GM12878 (cell line): ENCODE results near the gene NKD2. TPM values are rescaled to one million over a fixed set of nuclear protein-coding genes. Genes with fewer than 3 reads are reported as not detected.
A peak's percentile ranks its signal among the peaks of the same experiment; 100 is the strongest.

Experiments used
- ATAC-seq: fragments of 200-7000 bp; cut with Tn5 transposase; 3 replicates; pipeline ENCODE4 v1.9.1; 2020; ENCODE audit warnings: mild to moderate bottlenecking, moderate library complexity
- BruUV-seq: library from RNA; stranded (reverse); fragments of 400-500 nt; replicated peaks from 2 replicates; lab custom pipeline; 2021; lab: Mats Ljungman, UMichigan
- CTCF ChIA-PET: fragments of 300-600 bp; sonication (Branson Sonifier 250); formaldehyde crosslinking; extraction: SDS; loops from one replicate; lab custom pipeline; 2021; ENCODE audit warnings: inconsistent platforms; lab: Yijun Ruan, JAX
- POLR2A ChIA-PET: fragments of 350-600 bp; formaldehyde crosslinking; extraction: SDS; loops from one replicate; lab custom pipeline; 2021; ENCODE audit warnings: inconsistent platforms; lab: Charles Lee
- RAD21 ChIA-PET: fragments of 300-600 bp; sonication (Branson Sonifier 250); formaldehyde crosslinking; loops from one replicate; lab custom pipeline; 2023; ENCODE audit warnings: antibody characterized with exemption; ENCODE audit not compliant: unreplicated experiment; lab: Charles Lee
- SMC1A ChIA-PET: fragments of 300-600 bp; sonication (Branson Sonifier 250); formaldehyde crosslinking; loops from one replicate; lab custom pipeline; 2023; ENCODE audit not compliant: unreplicated experiment, uncharacterized antibody; lab: Charles Lee
- DNase-seq: peaks from one replicate; pipeline ENCODE4 v3.0.0-alpha.2; 2011; ENCODE audit warnings: low read depth, low spot score
- FAIRE-seq: peaks from 3 replicates; lab custom pipeline; 2011; peaks lifted over from hg19 to GRCh38; lab: Jason Lieb, UNC
- H2AFZ ChIP-seq: 2 replicates; pipeline ENCODE4 v1.6.0; 2011; ENCODE audit warnings: low read depth, low read length, control low read depth; ENCODE audit not compliant: control insufficient read depth
- H3K27ac ChIP-seq: 2 replicates; pipeline ENCODE4 v1.5.1; 2011; ENCODE audit warnings: control low read depth; ENCODE audit not compliant: control insufficient read depth, insufficient read depth
- H3K27me3 ChIP-seq, 2 experiments: replicated peaks in 1 of 2; 2 replicates each; pipeline versions ENCODE4 v1.6.0 to v1.6.1; 2011; ENCODE audit warnings: low read length in 1 of 2; ENCODE audit not compliant: control insufficient read depth in 2 of 2, insufficient read depth in 2 of 2
- H3K36me3 ChIP-seq, 2 experiments: 2 replicates each; pipeline ENCODE4 v1.5.1; 2011; ENCODE audit warnings: low read length in 1 of 2; ENCODE audit not compliant: control insufficient read depth in 2 of 2, insufficient read depth in 2 of 2
- H3K4me1 ChIP-seq: 2 replicates; pipeline ENCODE4 v1.6.1; 2011; ENCODE audit warnings: mild to moderate bottlenecking, low read length, moderate library complexity, mixed read lengths; ENCODE audit not compliant: control insufficient read depth, insufficient read depth
- H3K4me2 ChIP-seq: 2 replicates; pipeline ENCODE4 v1.6.0; 2011; ENCODE audit warnings: control low read depth; ENCODE audit not compliant: control insufficient read depth, insufficient read depth
- H3K4me3 ChIP-seq: fragments of 200-600 bp; sonication (generic); 2 replicates; pipeline ENCODE4 v1.5.1; 2016
- H3K79me2 ChIP-seq: 2 replicates; pipeline ENCODE4 v1.6.0; 2011; ENCODE audit warnings: low read length; ENCODE audit not compliant: control insufficient read depth, insufficient read depth
- H3K9ac ChIP-seq: 2 replicates; pipeline ENCODE4 v1.8.0; 2011; ENCODE audit warnings: low read length, control low read depth, mixed read lengths; ENCODE audit not compliant: control insufficient read depth, insufficient read depth
- H3K9me3 ChIP-seq: replicated peaks from 3 replicates; pipeline ENCODE4 v1.5.1; 2011; ENCODE audit warnings: mild to moderate bottlenecking, low read length; ENCODE audit not compliant: control insufficient read depth, insufficient read depth
- H4K20me1 ChIP-seq: 2 replicates; pipeline ENCODE4 v1.6.0; 2011; ENCODE audit not compliant: control insufficient read depth, insufficient read depth
- BCL3 ChIP-seq: IDR thresholded peaks from 2 replicates; pipeline ENCODE4 v1.6.1; 2011; ENCODE audit warnings: borderline replicate concordance, low read depth, mild to moderate bottlenecking, moderate library complexity, low read length; ENCODE audit not compliant: insufficient read depth, poor library complexity, severe bottlenecking
- BRCA1 ChIP-seq: IDR thresholded peaks from 2 replicates; pipeline ENCODE4 v1.6.1; 2011; ENCODE audit warnings: low read depth, low read length, improper control_type of control experiment
- FOXM1 ChIP-seq: IDR thresholded peaks from 2 replicates; pipeline ENCODE4 v1.6.1; 2012; ENCODE audit warnings: low read depth, mild to moderate bottlenecking, inconsistent platforms, low read length, moderate library complexity
- WGBS: methylation state at CpG from one replicate; pipeline ENCODE4 v1.1.6; 2016; ENCODE audit warnings: low lambda C conversion rate; ENCODE audit not compliant: insufficient replicate concordance, insufficient coverage; ENCODE audit errors: missing lambda C conversion rate; 5-methylcytosine and 5-hydroxymethylcytosine counted together
- in situ Hi-C: fragments of 300-500 bp; cut with MboI; formaldehyde crosslinking; loops from 9 replicates; pipeline ENCODE4 v1.14.3; 2018; ENCODE audit warnings: mixed read lengths
- intact Hi-C: fragments of 100-400 bp; cut with micrococcal nuclease; formaldehyde crosslinking; loops from one replicate; pipeline ENCODE4 v1.14.2; 2022; ENCODE audit not compliant: unreplicated experiment
- polyA plus RNA-seq, 11 experiments: library from polyadenylated mRNA; depleted of rRNA in 4 of 11; unstranded in 6 of 11; stranded (reverse) in 5 of 11; fragments of >200 nt; fragmentation: Nextera tagmentation in 4 of 11; fragmentation: Illumina TruSeq in 1 of 11; extraction: Ambion mirVana in 4 of 11; extraction: Trizol in 1 of 11; gene quantifications; 1 replicate in 1 of 11; 2 replicates in 10 of 11; pipeline versions ENCODE4 v1.2.1 to v1.2.3, GENCODE V29; 2011 to 2016; ENCODE audit warnings: inconsistent platforms in 2 of 11, missing spikeins in 2 of 11, low read depth in 1 of 11
- total RNA-seq, 4 experiments: library from RNA; depleted of rRNA in 3 of 4; stranded (reverse); fragments of >200 nt in 3 of 4; fragmentation: Illumina TruSeq in 1 of 4; extraction: Trizol in 1 of 4; gene quantifications; 2 replicates each; pipeline versions ENCODE4 v1.2.1 to v1.2.3, GENCODE V29; 2013 to 2021

The NKD2 gene
- total and polyA plus RNA-seq, 10 of the 15 experiments (the other 5 are each of a cell fraction or from before 2014, with no cell fraction given): 0.20 to 0.83 (median 0.26) TPM; not detected in 7

DNA sequence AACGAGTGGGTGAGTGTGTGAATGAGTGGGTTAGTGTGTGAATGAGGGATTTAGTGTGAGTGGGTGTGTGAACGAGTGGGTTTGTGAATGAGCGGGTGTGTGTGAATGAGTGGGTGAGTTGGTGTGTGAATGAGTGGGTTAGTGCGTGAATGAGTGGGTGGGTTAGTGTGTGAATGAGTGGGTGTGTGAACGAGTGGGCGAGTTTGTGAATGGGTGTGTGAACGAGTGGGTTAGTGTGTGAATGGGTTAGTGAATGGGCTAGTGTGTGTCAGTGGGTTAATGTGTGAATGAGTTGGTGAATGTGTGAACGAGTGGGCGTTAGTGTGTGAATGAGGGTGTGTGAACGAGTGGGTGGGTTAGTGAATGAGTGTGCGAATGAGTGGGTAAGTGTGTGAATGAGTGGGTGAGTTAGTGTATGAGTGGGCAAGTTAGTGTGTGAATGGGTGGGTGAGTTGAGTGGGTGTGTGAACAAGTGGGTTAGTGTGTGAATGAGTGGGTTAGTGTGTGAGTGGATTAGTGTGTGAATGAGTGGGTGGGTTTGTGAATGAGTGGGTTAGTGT is 39.6 kb downstream of the NKD2 start:
- no peaks in the 10 kb centered on the region for H3K27me3 ChIP-seq
- WGBS: 65% methylated on average over 11 of the region's 11 CpGs
- in situ Hi-C loops (no loop called here), intact Hi-C loops (no loop called here)
- ATAC-seq: no peak
- H3K9ac ChIP-seq: no peak overlapping the region
- no peaks in the 10 kb centered on the region for H3K79me2 ChIP-seq
- SMC1A ChIA-PET: no interaction called here
- no peak for DNase-seq
- TF ChIP-seq BCL3 (peak; percentile 46), BRCA1 (no peak)
- H3K9me3 ChIP-seq: no peaks in the 10 kb centered on the region; the same call in 2 of the 3 replicates
- CTCF ChIA-PET: no interaction called here
- H3K4me2 ChIP-seq: no peak overlapping the region
- no peaks in the 10 kb centered on the region for H3K4me1 ChIP-seq
- POLR2A ChIA-PET: no interaction called here
- H3K27ac ChIP-seq: no peak overlapping the region
- no peaks in the 10 kb centered on the region; a peak in 1 of 4 replicates for H3K36me3 ChIP-seq
- no peak overlapping the region for H3K4me3 ChIP-seq
- no peak for FAIRE-seq
- H4K20me1 ChIP-seq: no peaks in the 10 kb centered on the region
- no TSS peak for BruUV-seq
- RAD21 ChIA-PET: no interaction called here
- H2AFZ ChIP-seq: no peak overlapping the region

- Histone ChIP-seq H3K4me3 (no peak overlapping the region), H3K9ac (no peak overlapping the region), H3K36me3 (no peaks in the 10 kb centered on the region; a peak in 1 of 4 replicates), H4K20me1 (no peaks in the 10 kb centered on the region), H3K9me3 (no peaks in the 10 kb centered on the region; the same call in 2 of the 3 replicates), H2AFZ (no peak overlapping the region), H3K4me1 (no peaks in the 10 kb centered on the region), H3K27me3 (no peaks in the 10 kb centered on the region), H3K27ac (no peak overlapping the region), H3K4me2 (no peak overlapping the region), H3K79me2 (no peaks in the 10 kb centered on the region)
- ATAC-seq (no peak), FAIRE-seq (no peak), DNase-seq (no peak)
- ChIA-PET CTCF (no interaction called here), RAD21 (no interaction called here), POLR2A (no interaction called here), SMC1A (no interaction called here)
- in situ Hi-C loops (no loop called here), intact Hi-C loops (no loop called here)
- WGBS: 65% methylated on average over 35 of the region's 39 CpGs
- TF ChIP-seq FOXM1: no peak
- no TSS peak for BruUV-seq
These were observed 40.5 kb downstream of the NKD2 start for GRCh38 chr5:1048861-1049838.
